Suprapubic skin (tissue), 4 donors: ENCODE results near the gene ARHGAP40. TPM values are rescaled to one million over a fixed set of nuclear protein-coding genes. Genes with fewer than 3 reads are reported as not detected.

Source experiments
- DNase-seq, 2 donors: peaks; one replicate each; pipeline ENCODE4 v3.0.0-alpha.2; 2019; ENCODE audit warnings: low spot score in 2 of 2
- H3K27ac ChIP-seq: fragments of 200-600 bp; sonication (generic); one replicate; pipeline ENCODE4 v1.5.1; 2019
- H3K27me3 ChIP-seq: fragments of 200-600 bp; sonication (generic); one replicate; pipeline ENCODE4 v1.5.1; 2019
- H3K36me3 ChIP-seq: fragments of 200-600 bp; sonication (generic); one replicate; pipeline ENCODE4 v1.5.1; 2019
- H3K4me1 ChIP-seq: fragments of 200-600 bp; sonication (generic); one replicate; pipeline ENCODE4 v1.5.1; 2019
- H3K4me3 ChIP-seq: fragments of 200-600 bp; sonication (generic); one replicate; pipeline ENCODE4 v1.5.1; 2019; ENCODE audit warnings: mild to moderate bottlenecking
- H3K9me3 ChIP-seq: fragments of 200-600 bp; sonication (generic); one replicate; pipeline ENCODE4 v1.5.1; 2019
- EP300 ChIP-seq: sonication (generic); formaldehyde crosslinking; IDR thresholded peaks from one replicate; pipeline ENCODE4 v1.6.1; 2017; ENCODE audit warnings: antibody characterized with exemption
- POLR2A ChIP-seq, 2 donors: fragments of 450-650 bp; IDR thresholded peaks; one replicate each; pipeline ENCODE4 v1.6.1; 2017; ENCODE audit warnings: antibody characterized with exemption in 2 of 2, mild to moderate bottlenecking in 2 of 2, moderate library complexity in 2 of 2
- POLR2AphosphoS5 ChIP-seq, 3 donors: sonication (generic); formaldehyde crosslinking; IDR thresholded peaks; one replicate each; pipeline ENCODE4 v1.6.1; 2017; ENCODE audit warnings: antibody characterized with exemption in 3 of 3
- WGBS: methylation state at CpG from one replicate; pipeline ENCODE4 v1.1.5; 2018; 5-methylcytosine and 5-hydroxymethylcytosine counted together
- total RNA-seq, 4 donors: library from RNA; depleted of rRNA; stranded (reverse); fragments of >200 nt; gene quantifications; one replicate each; pipeline ENCODE4 v1.1.0, GENCODE V29; 2016
- TF ChIP-seq, protein P1 (sequence below), 2 donors: fragments of 200-600 bp in 1 of 2; fragments of 450-650 bp in 1 of 2; sonication (generic) in 1 of 2; IDR thresholded peaks; one replicate each; pipeline ENCODE4 v1.5.1; 2016 to 2019; ENCODE audit warnings: antibody characterized with exemption in 2 of 2, mild to moderate bottlenecking in 1 of 2, moderate library complexity in 1 of 2

Gene ARHGAP40
- total RNA-seq, 4 donors from 2014 or later = 30.2 to 139 (median 74.5) TPM

DNA sequence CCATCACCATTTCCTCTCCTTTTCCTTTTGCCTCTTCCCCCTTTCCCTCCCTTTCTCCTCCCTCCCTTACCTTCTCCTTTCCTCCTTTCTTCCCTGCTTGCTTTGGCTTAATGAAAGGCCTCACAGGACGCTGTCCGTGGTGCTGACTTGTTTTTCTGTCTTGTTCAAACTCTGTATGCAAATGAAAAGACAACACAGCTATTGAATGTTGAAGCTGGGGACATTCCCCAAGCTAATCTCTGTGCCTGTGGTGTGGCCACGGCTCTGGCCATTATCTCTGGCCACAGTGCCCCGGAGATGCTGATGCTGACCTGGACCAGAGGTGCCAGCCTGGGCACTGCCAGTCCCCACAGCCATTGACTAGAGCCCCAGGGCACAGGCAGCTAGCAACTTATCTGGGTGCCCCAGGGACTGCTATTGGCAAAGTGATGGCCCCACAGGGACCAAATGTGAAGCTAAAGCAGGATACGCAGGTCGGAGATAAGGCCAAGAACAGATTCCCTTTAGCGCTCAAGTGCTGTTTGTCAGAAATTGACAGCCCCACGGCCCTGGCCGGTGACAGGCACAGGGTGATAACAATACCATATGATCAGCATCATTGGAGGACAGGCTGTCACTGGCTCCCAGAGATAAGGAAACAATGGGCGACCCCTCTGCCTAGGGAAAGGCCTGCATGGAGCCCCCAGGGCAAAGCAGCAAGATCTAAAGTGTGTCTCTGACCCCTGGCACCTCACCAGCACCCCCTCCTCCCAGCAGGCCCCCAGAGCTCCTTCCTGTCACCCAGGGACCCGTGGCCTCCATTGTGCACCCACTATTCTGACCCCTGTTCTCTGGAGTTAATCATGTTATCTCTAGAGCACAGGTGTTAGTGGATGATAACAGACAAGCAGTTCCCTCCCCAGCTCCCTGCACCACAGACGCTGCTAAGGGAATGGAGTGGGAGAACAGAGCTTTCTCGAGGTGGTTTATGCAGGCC is 91.1 kb downstream of the ARHGAP40 start:
- H3K4me3 ChIP-seq = no peak overlapping the region
- no peaks in the 10 kb centered on the region for H3K4me1 ChIP-seq
- no peak overlapping the region for H3K27ac ChIP-seq
- DNase-seq = no peak
- H3K36me3 ChIP-seq = no peaks in the 10 kb centered on the region
- 31% methylated on average over 12 of the region's 13 CpGs for WGBS
- H3K9me3 ChIP-seq = no peaks in the 10 kb centered on the region
- TF ChIP-seq POLR2AphosphoS5 (IDR thresholded peaks at IDR 0.05) = no peak
- no peak for TF ChIP-seq POLR2A (IDR thresholded peaks at IDR 0.05)
- no peak for TF ChIP-seq EP300
- TF ChIP-seq, protein P1, sequence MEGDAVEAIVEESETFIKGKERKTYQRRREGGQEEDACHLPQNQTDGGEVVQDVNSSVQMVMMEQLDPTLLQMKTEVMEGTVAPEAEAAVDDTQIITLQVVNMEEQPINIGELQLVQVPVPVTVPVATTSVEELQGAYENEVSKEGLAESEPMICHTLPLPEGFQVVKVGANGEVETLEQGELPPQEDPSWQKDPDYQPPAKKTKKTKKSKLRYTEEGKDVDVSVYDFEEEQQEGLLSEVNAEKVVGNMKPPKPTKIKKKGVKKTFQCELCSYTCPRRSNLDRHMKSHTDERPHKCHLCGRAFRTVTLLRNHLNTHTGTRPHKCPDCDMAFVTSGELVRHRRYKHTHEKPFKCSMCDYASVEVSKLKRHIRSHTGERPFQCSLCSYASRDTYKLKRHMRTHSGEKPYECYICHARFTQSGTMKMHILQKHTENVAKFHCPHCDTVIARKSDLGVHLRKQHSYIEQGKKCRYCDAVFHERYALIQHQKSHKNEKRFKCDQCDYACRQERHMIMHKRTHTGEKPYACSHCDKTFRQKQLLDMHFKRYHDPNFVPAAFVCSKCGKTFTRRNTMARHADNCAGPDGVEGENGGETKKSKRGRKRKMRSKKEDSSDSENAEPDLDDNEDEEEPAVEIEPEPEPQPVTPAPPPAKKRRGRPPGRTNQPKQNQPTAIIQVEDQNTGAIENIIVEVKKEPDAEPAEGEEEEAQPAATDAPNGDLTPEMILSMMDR (IDR thresholded peaks at IDR 0.05) = no peak
- H3K27me3 ChIP-seq = peaks cover 26% of the 10 kb centered on the region

DNA sequence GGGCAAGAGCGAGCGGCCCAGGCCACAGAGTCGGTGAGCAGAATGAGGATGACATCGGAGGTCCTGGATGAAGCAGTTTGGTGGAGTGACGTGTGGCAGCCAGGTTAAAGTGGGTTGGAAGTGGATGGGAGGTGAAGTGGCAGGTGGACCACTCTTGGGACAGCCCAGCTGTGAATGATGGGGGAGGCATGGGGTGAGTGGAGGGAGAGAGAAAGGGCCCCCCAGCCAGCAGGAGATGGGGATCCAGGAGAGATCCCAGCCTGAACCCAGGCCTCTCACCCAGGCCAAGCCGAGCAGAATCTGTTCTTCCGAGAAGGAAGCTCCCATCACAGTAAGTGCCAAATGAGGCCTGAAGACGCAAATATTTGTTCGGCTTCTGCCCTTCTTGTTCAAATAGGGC is 95.7 kb downstream of the ARHGAP40 start:
- TF ChIP-seq EP300 = no peak
- TF ChIP-seq, protein P1 (IDR thresholded peaks at IDR 0.05) = no peak
- no peak for TF ChIP-seq POLR2A (IDR thresholded peaks at IDR 0.05)
- TF ChIP-seq POLR2AphosphoS5 (IDR thresholded peaks at IDR 0.05) = no peak
- Histone ChIP-seq H3K9me3 (no peaks in the 10 kb centered on the region), H3K4me1 (no peaks in the 10 kb centered on the region), H3K27me3 (peaks cover 43% of the 10 kb centered on the region), H3K4me3 (no peak overlapping the region), H3K27ac (no peak overlapping the region), H3K36me3 (no peaks in the 10 kb centered on the region)
- DNase-seq = no peak
- WGBS = 77% methylated on average over 9 of the region's 9 CpGs

DNA sequence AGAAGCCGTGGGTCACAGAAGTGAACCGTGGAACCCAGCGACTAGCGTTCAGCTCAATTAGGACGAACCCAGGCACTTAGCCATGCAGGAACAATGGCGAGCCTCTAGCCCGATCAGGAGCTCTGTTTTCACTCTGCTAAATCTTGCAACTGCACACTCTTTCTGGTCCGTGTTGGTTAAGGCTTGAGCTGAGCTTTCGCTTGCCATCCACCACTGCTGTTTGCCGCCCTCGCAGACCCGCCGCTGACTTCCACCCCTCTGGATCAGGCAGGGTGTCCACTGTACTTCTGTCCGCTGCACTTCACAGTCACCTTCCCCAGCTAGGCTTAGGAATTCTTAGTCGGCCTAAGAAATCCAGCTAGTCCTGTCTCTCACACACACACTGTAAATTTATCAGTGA is 96.9 kb downstream of the ARHGAP40 start:
- 86% methylated on average over 14 of the region's 15 CpGs for WGBS
- H3K27me3 ChIP-seq = peaks cover 55% of the 10 kb centered on the region
- no peaks in the 10 kb centered on the region for H3K4me1 ChIP-seq
- no peak overlapping the region for H3K4me3 ChIP-seq
- TF ChIP-seq EP300 (no peak), POLR2A (IDR thresholded peaks at IDR 0.05) (no peak), POLR2AphosphoS5 (IDR thresholded peaks at IDR 0.05) (no peak)
- TF ChIP-seq, protein P1 (IDR thresholded peaks at IDR 0.05) = no peak
- no peak overlapping the region for H3K27ac ChIP-seq
- no peak for DNase-seq
- no peaks in the 10 kb centered on the region for H3K36me3 ChIP-seq
- H3K9me3 ChIP-seq = no peaks in the 10 kb centered on the region

DNA sequence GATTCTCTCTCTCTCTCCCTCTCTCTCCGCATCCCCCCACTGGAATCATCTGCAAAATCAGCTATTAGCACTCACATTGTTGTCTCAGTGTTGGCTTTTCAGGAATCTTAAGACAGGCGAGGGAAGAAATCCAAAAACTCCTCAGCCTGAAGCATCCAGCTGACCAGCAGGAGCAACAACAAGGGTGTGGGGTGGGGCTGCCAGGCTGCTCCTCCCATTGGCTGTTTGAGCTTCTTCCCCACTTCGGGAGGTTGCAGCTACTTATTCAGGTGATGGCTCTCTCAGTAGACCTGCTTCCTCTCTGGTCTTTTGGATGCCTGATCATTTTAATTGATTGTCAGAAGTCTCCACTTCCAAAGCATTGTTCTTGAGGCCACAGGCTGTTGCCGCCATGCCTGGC is 98.5 kb downstream of the ARHGAP40 start:
- Histone ChIP-seq H3K9me3 (no peaks in the 10 kb centered on the region), H3K36me3 (no peaks in the 10 kb centered on the region), H3K4me1 (no peaks in the 10 kb centered on the region), H3K27me3 (peaks cover 71% of the 10 kb centered on the region), H3K4me3 (no peak overlapping the region), H3K27ac (no peak overlapping the region)
- 51% methylated on average over 4 of the region's 4 CpGs for WGBS
- TF ChIP-seq EP300 = no peak
- no peak for TF ChIP-seq POLR2AphosphoS5 (IDR thresholded peaks at IDR 0.05)
- no peak for TF ChIP-seq POLR2A (IDR thresholded peaks at IDR 0.05)
- TF ChIP-seq, protein P1 (IDR thresholded peaks at IDR 0.05) = no peak
- no peak for DNase-seq

Other genes starting within 250 kb of the ARHGAP40 start
- 10 to 100 TPM; 45.6 to 72.5 (median 57.9) TPM for gene SNHG17, start 166.5 kb upstream of the ARHGAP40 start, total RNA-seq
- gene RALGAPB, start 129.0 kb upstream of the ARHGAP40 start, total RNA-seq = 10 to 100 TPM; 34.4 to 86.7 (median 44.2) TPM
- gene ADIG, start 20.6 kb upstream of the ARHGAP40 start, total RNA-seq = not detected
- not detected for gene SLC32A1, start 122.7 kb downstream of the ARHGAP40 start, total RNA-seq
- gene ACTR5, start 146.7 kb downstream of the ARHGAP40 start, total RNA-seq = 10 to 100 TPM in 3 of 4 donors, 1 to 10 TPM in 1; 8.9 to 15.0 (median 12.2) TPM
- gene PPP1R16B, start 203.9 kb downstream of the ARHGAP40 start, total RNA-seq = 1 to 10 TPM in 3 of 4 donors, under 1 TPM in 1; 0.87 to 5.6 (median 3.6) TPM